ENCODE measurements around the gene HCFC1R1. TPM values are rescaled to one million over a fixed set of nuclear protein-coding genes. Genes with fewer than 3 reads are reported as not detected.

Gene HCFC1R1
- total RNA-seq, 1 experiment from 2014 or later = 46.6 TPM

DNA sequence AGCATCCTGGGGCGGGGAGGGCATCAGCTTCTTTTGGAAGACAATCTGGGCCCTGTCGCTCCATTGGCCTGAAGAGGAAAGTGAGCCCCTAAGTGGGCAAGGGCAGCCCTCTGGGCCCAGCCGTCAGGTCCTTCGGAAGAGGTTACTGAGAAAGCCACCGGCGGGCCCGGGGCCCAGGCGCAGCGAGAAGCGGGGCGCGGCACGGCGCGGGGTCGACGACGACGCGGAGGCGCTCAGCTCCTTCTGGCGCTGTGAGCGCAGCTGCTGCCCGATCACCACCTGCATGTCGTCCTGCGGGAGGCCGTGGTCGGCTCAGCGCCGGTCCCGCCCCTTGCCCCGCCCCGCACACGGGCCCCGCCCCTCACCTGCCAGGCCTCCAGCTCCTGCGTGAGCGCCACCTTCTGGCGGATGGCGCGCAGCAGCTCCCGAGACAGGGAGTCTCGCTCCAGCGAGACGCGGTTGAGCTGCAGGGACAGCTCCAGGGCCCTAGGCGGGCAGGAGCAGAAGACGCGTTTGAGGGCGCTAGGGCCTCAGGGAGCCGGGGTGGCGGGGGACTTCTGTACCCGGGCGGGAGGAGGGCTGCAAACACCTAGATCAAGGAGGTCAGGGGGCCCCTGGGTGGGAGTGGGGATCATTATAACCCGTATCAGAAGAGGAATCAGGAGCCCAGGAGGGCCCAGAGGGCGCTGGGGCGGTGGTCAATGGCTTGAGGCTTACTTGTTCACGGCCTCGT, 4.4 kb upstream of the HCFC1R1 start:
- no peaks in the 10 kb centered on the region for H3K9me3 ChIP-seq (ENCODE audit: low read depth, low read length, poor library complexity, severe bottlenecking)
- H3K27me3 ChIP-seq (replicated peaks; ENCODE audit: insufficient read depth, low read depth, low read length, poor library complexity) = peaks cover 32% of the 10 kb centered on the region
- intact Hi-C loops (cut with micrococcal nuclease; ENCODE audit: unreplicated experiment) = loop anchor here (1.0 kb wide), 1 partner anchor 24 kb away; no protein-coding TSS in a partner anchor
- H3K4me3 ChIP-seq (ENCODE audit: low read depth, low read length, poor library complexity, severe bottlenecking) = no peak overlapping the region
- no peak overlapping the region for H3K27ac ChIP-seq (ENCODE audit: low read depth, low read length, poor library complexity, severe bottlenecking)
- ChIA-PET CTCF (interaction anchor here (0.6 to 1.5 kb wide), 7 partner anchors 8 to 343 kb away, joined by 3 to 15 read pairs (median 6); partner anchors contain the start of gene TNFRSF12A), POLR2A (ENCODE audit: low non-redundant PET) (no interaction called here)
- no TSS peak for BruUV-seq (replicated peaks)
- TF ChIP-seq, protein P1, sequence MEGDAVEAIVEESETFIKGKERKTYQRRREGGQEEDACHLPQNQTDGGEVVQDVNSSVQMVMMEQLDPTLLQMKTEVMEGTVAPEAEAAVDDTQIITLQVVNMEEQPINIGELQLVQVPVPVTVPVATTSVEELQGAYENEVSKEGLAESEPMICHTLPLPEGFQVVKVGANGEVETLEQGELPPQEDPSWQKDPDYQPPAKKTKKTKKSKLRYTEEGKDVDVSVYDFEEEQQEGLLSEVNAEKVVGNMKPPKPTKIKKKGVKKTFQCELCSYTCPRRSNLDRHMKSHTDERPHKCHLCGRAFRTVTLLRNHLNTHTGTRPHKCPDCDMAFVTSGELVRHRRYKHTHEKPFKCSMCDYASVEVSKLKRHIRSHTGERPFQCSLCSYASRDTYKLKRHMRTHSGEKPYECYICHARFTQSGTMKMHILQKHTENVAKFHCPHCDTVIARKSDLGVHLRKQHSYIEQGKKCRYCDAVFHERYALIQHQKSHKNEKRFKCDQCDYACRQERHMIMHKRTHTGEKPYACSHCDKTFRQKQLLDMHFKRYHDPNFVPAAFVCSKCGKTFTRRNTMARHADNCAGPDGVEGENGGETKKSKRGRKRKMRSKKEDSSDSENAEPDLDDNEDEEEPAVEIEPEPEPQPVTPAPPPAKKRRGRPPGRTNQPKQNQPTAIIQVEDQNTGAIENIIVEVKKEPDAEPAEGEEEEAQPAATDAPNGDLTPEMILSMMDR (conservative IDR thresholded peaks at IDR 0.05; ENCODE audit: low read depth, low read length) = peak; percentile 93
- TF ChIP-seq EZH2 (IDR thresholded peaks at IDR 0.05; ENCODE audit: borderline replicate concordance, low read depth, low read length, poor library complexity, severe bottlenecking) = no peak
- DNase-seq (ENCODE audit: low spot score) = peak; percentile 90
- H3K36me3 ChIP-seq (ENCODE audit: insufficient read depth, low read length, poor library complexity, severe bottlenecking) = peaks cover 3% of the 10 kb centered on the region
- peaks cover 17% of the 10 kb centered on the region for H3K4me1 ChIP-seq (ENCODE audit: insufficient read depth, low read length, poor library complexity, severe bottlenecking)

- peaks cover 3% of the 10 kb centered on the region for H3K36me3 ChIP-seq (ENCODE audit: insufficient read depth, low read length, poor library complexity, severe bottlenecking)
- ChIA-PET CTCF (interaction anchor here (0.6 to 1.5 kb wide), 3 partner anchors 22 to 102 kb away, joined by 6 to 15 read pairs (median 11); no protein-coding TSS in a partner anchor), POLR2A (ENCODE audit: low non-redundant PET) (no interaction called here)
- H3K27ac ChIP-seq (ENCODE audit: low read depth, low read length, poor library complexity, severe bottlenecking) = no peak overlapping the region
- H3K9me3 ChIP-seq (ENCODE audit: low read depth, low read length, poor library complexity, severe bottlenecking) = no peaks in the 10 kb centered on the region
- peaks cover 23% of the 10 kb centered on the region for H3K4me1 ChIP-seq (ENCODE audit: insufficient read depth, low read length, poor library complexity, severe bottlenecking)
- TF ChIP-seq, protein P1 (conservative IDR thresholded peaks at IDR 0.05; ENCODE audit: low read depth, low read length) = no peak
- TF ChIP-seq EZH2 (IDR thresholded peaks at IDR 0.05; ENCODE audit: borderline replicate concordance, low read depth, low read length, poor library complexity, severe bottlenecking) = no peak
- H3K27me3 ChIP-seq (replicated peaks; ENCODE audit: insufficient read depth, low read depth, low read length, poor library complexity) = peaks cover 24% of the 10 kb centered on the region
- BruUV-seq (replicated peaks) = no TSS peak
- intact Hi-C loops (cut with micrococcal nuclease; ENCODE audit: unreplicated experiment) = no loop called here
- DNase-seq (ENCODE audit: low spot score) = no peak
- no peak overlapping the region for H3K4me3 ChIP-seq (ENCODE audit: low read depth, low read length, poor library complexity, severe bottlenecking)
Observed at GRCh38 chr16:3027489-3027795, 3.7 kb upstream of the HCFC1R1 start.

DNA sequence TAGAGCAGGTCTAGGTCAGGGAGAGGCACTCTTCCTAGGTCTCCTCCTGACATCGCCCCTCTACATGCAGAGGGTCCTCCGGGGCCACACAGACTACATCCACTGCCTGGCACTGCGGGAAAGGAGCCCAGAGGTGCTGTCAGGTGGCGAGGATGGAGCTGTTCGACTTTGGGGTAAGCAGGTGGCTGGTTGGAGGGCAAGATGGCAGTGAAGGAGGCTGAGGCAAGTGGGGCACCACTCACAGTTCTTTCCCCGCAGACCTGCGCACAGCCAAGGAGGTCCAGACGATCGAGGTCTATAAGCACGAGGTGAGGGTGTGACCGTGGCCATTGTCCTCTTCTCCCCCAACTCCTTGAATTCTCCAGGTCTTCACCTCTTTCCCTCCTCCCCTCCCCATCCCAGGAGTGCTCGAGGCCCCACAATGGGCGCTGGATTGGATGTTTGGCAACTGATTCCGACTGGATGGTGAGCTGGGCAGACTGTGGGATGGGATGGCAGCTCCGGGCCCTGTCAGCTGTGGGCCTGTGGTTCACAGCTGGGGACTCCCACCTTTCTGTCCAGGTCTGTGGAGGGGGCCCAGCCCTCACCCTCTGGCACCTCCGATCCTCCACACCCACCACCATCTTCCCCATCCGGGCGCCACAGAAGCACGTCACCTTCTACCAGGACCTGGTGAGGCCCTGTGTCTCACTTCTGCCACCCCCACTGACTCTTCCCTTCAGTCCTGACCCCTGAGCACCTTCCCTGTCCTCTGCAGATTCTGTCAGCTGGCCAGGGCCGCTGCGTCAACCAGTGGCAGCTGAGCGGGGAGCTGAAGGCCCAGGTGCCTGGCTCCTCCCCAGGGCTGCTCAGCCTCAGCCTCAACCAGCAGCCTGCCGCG, 3.1 kb upstream of the HCFC1R1 start:
- DNase-seq (ENCODE audit: low spot score) = no peak
- intact Hi-C loops (cut with micrococcal nuclease; ENCODE audit: unreplicated experiment) = no loop called here
- ChIA-PET CTCF (interaction anchor here (0.6 to 0.9 kb wide), 2 partner anchors 21 to 33 kb away, joined by 3 to 6 read pairs; no protein-coding TSS in a partner anchor), POLR2A (ENCODE audit: low non-redundant PET) (no interaction called here)
- H3K4me3 ChIP-seq (ENCODE audit: low read depth, low read length, poor library complexity, severe bottlenecking) = no peak overlapping the region
- H3K27ac ChIP-seq (ENCODE audit: low read depth, low read length, poor library complexity, severe bottlenecking) = no peak overlapping the region
- H3K27me3 ChIP-seq (replicated peaks; ENCODE audit: insufficient read depth, low read depth, low read length, poor library complexity) = peaks cover 20% of the 10 kb centered on the region
- H3K9me3 ChIP-seq (ENCODE audit: low read depth, low read length, poor library complexity, severe bottlenecking) = no peaks in the 10 kb centered on the region
- peaks cover 29% of the 10 kb centered on the region for H3K4me1 ChIP-seq (ENCODE audit: insufficient read depth, low read length, poor library complexity, severe bottlenecking)
- TF ChIP-seq, protein P1 (conservative IDR thresholded peaks at IDR 0.05; ENCODE audit: low read depth, low read length) = no peak
- TF ChIP-seq EZH2 (IDR thresholded peaks at IDR 0.05; ENCODE audit: borderline replicate concordance, low read depth, low read length, poor library complexity, severe bottlenecking) = no peak
- no TSS peak for BruUV-seq (replicated peaks)
- peaks cover 3% of the 10 kb centered on the region for H3K36me3 ChIP-seq (ENCODE audit: insufficient read depth, low read length, poor library complexity, severe bottlenecking)

Data from A673 (cell line).